BJ (cell line): ENCODE results near the gene ZCCHC3. TPM values are rescaled to one million over a fixed set of nuclear protein-coding genes. Genes with fewer than 3 reads are reported as not detected.
"Not testable (repeated sequence)": the region's sequence is repeated elsewhere in the genome, so short reads cannot be mapped to it uniquely, and the experiment has no call there.

Experiments used
- CTCF ChIA-PET: fragments of 350-600 bp; formaldehyde crosslinking; extraction: SDS; loops from one replicate; lab custom pipeline; 2021; ENCODE audit warnings: antibody characterized with exemption, inconsistent platforms; lab: Yijun Ruan, JAX
- POLR2A ChIA-PET: fragments of 300-600 bp; sonication (Branson Sonifier 250); formaldehyde crosslinking; extraction: SDS; loops from one replicate; lab custom pipeline; 2021; ENCODE audit warnings: antibody characterized with exemption; lab: Charles Lee
- DNase-seq: peaks from one replicate; pipeline ENCODE4 v3.0.0-alpha.2; 2011; ENCODE audit warnings: low read depth
- H3K27me3 ChIP-seq: 2 replicates; pipeline ENCODE4 v1.6.0; 2011; ENCODE audit warnings: low read length; ENCODE audit not compliant: control insufficient read depth, insufficient read depth
- H3K36me3 ChIP-seq: 2 replicates; pipeline ENCODE4 v1.5.1; 2011; ENCODE audit warnings: low read length; ENCODE audit not compliant: control insufficient read depth, insufficient read depth
- H3K4me3 ChIP-seq: 2 replicates; pipeline ENCODE4 v1.5.1; 2011; ENCODE audit warnings: low read depth, mild to moderate bottlenecking, control low read depth, low read length
- CTCF ChIP-seq: IDR thresholded peaks from 2 replicates; pipeline ENCODE4 v1.5.1; 2011; ENCODE audit warnings: low read depth, mild to moderate bottlenecking, control low read depth, inconsistent platforms, low read length, moderate library complexity; ENCODE audit not compliant: insufficient read depth
- polyA minus RNA-seq: library from RNA; depleted of rRNA, polyadenylated mRNA; stranded (reverse); fragments of >200 nt; gene quantifications from 2 replicates; pipeline ENCODE4 v1.2.3, GENCODE V29; 2011; rRNA and poly(A)+ RNA removed
- polyA plus RNA-seq: library from polyadenylated mRNA; depleted of rRNA; stranded (reverse); fragments of >200 nt; gene quantifications from 2 replicates; pipeline ENCODE4 v1.2.3, GENCODE V29; 2011; rRNA removed

ZCCHC3 gene
- 7.1 and 8.3 TPM in 2 replicates for polyA plus RNA-seq
- polyA minus RNA-seq: 6.9 and 10.0 TPM in 2 replicates

- Histone ChIP-seq H3K36me3 (no peaks in the 10 kb centered on the region), H3K27me3 (no peaks in the 10 kb centered on the region), H3K4me3 (peak within 1 kb of the TSS; percentile 90)
- DNase-seq: peak; percentile 82
- ChIA-PET CTCF (interaction anchor here (1.1 to 1.4 kb wide), 3 partner anchors 23 to 34 kb away, joined by 3 to 5 read pairs (median 3); no protein-coding TSS in a partner anchor), POLR2A (interaction anchor here (0.6 kb wide), 1 partner anchor 13 kb away, joined by 3 read pairs; no protein-coding TSS in a partner anchor)
- 0 out of 2 replicates have a peak, but pooled peaks have one; percentile 26 for TF ChIP-seq CTCF
Observed at GRCh38 chr20:297098-297924, at the start of gene ZCCHC3. Gene ZCCHC3 (plus strand): TSS chr20:297570. CDS start chr20:297587, 17 bp downstream.

GRCh38 chr20:251354-251753, 46.0 kb upstream of the ZCCHC3 start:
- Histone ChIP-seq H3K4me3 (no peak overlapping the region), H3K36me3 (no peaks in the 10 kb centered on the region), H3K27me3 (no peaks in the 10 kb centered on the region; the same call in 1 of the 2 replicates)
- TF ChIP-seq CTCF: no peak
- DNase-seq: no peak
- ChIA-PET POLR2A (no interaction called here), CTCF (no interaction called here)

- Histone ChIP-seq H3K27me3 (no peaks in the 10 kb centered on the region; the same call in none of the 2 replicates), H3K36me3 (no peaks in the 10 kb centered on the region), H3K4me3 (no peak overlapping the region)
- TF ChIP-seq CTCF: no peak
- no peak for DNase-seq
- ChIA-PET POLR2A (no interaction called here), CTCF (no interaction called here)
Observed at GRCh38 chr20:252801-253200, 44.6 kb upstream of the ZCCHC3 start.

- POLR2A ChIA-PET, H3K27me3 ChIP-seq, CTCF ChIA-PET, DNase-seq, H3K4me3 ChIP-seq, H3K36me3 ChIP-seq: not testable (repeated sequence)
Observed at GRCh38 chr20:253447-253846, 43.9 kb upstream of the ZCCHC3 start.

- no peak for TF ChIP-seq CTCF
- ChIA-PET CTCF (interaction anchor here (1.1 to 4.0 kb wide), 3 partner anchors 8 to 73 kb away, joined by 3 to 23 read pairs (median 14); no protein-coding TSS in a partner anchor), POLR2A (no interaction called here)
- no peaks in the 10 kb centered on the region for H3K36me3 ChIP-seq
- DNase-seq: no peak
- no peak within 1 kb of the TSS for H3K4me3 ChIP-seq
- peaks cover 4% of the 10 kb centered on the region for H3K27me3 ChIP-seq
Observed at GRCh38 chr20:257419-257818, 40.0 kb upstream of the ZCCHC3 start, which contains the start of gene DEFB132. Gene DEFB132 (plus strand): TSS chr20:257724. CDS start chr20:257779, 55 bp downstream.
